K562 (cell line): Measurements from ENCODE around the gene RELCH.

Experiments used
- ATF7 ChIP-seq: fragments of 450-650 bp; IDR thresholded peaks from 2 replicates; pipeline ENCODE4 v1.7.1; 2014; ENCODE audit warnings: mild to moderate bottlenecking, moderate library complexity
- EZH2 ChIP-seq: IDR thresholded peaks from 2 replicates; pipeline ENCODE4 v1.6.1; 2012; ENCODE audit warnings: low read depth, mild to moderate bottlenecking, inconsistent platforms, low read length, borderline replicate concordance
- MEIS2 ChIP-seq: fragments of 450-650 bp; IDR thresholded peaks from 2 replicates; pipeline ENCODE4 v1.6.1; 2014; ENCODE audit warnings: mild to moderate bottlenecking; ENCODE audit not compliant: partially characterized antibody
- SMAD4 ChIP-seq: fragments of 250-450 bp; sonication (Bioruptor Pico); conservative IDR thresholded peaks from 2 replicates; pipeline ENCODE4 v1.8.0; 2021; ENCODE audit warnings: inconsistent platforms, mild to moderate bottlenecking, moderate library complexity

GRCh38 chr18:62164310-62164709 is 22.7 kb upstream of the RELCH start:
- TF ChIP-seq SMAD4 (no peak), ATF7 (no peak), MEIS2 (no peak), EZH2 (no peak)
